ENCODE data around the gene KCNF1.

The KCNF1 gene

GRCh38 chr2:10913501-10914271 lies 2.0 kb downstream of the KCNF1 start:
- no peak overlapping the region for H3K27ac ChIP-seq (ENCODE audit: low read length)
- no peaks in the 10 kb centered on the region; the same call in 1 of the 2 replicates for H3K36me3 ChIP-seq (ENCODE audit: control insufficient read depth, insufficient read depth, low read length)
- peaks cover 15% of the 10 kb centered on the region for H3K27me3 ChIP-seq (ENCODE audit: control insufficient read depth, insufficient read depth, low read length)
- no CpG with 5 or more reads among the region's 38 CpGs for WGBS (ENCODE audit: insufficient coverage, insufficient read length)
- no peak overlapping the region for H3K4me3 ChIP-seq (ENCODE audit: low read length)
- no peaks in the 10 kb centered on the region for H3K9me3 ChIP-seq (ENCODE audit: control insufficient read depth, insufficient read depth, low read length)
- DNase-seq (ENCODE audit: low read depth, low spot score), result no peak
- peaks cover 10% of the 10 kb centered on the region; the same call in 1 of the 2 replicates for H3K4me1 ChIP-seq (ENCODE audit: control insufficient read depth, insufficient read depth, low read length)

GRCh38 chr2:10914272-10914693 lies 2.5 kb downstream of the KCNF1 start:
- DNase-seq (ENCODE audit: low read depth, low spot score), result no peak
- no peaks in the 10 kb centered on the region for H3K9me3 ChIP-seq (ENCODE audit: control insufficient read depth, insufficient read depth, low read length)
- no peak overlapping the region for H3K27ac ChIP-seq (ENCODE audit: low read length)
- no peaks in the 10 kb centered on the region; the same call in 1 of the 2 replicates for H3K36me3 ChIP-seq (ENCODE audit: control insufficient read depth, insufficient read depth, low read length)
- H3K4me1 ChIP-seq (ENCODE audit: control insufficient read depth, insufficient read depth, low read length), result peaks cover 10% of the 10 kb centered on the region; the same call in 1 of the 2 replicates
- peaks cover 15% of the 10 kb centered on the region for H3K27me3 ChIP-seq (ENCODE audit: control insufficient read depth, insufficient read depth, low read length)
- WGBS (ENCODE audit: insufficient coverage, insufficient read length), result no CpG with 5 or more reads among the region's 7 CpGs
- H3K4me3 ChIP-seq (ENCODE audit: low read length), result no peak overlapping the region

GRCh38 chr2:10915236-10915635 lies 3.5 kb downstream of the KCNF1 start:
- DNase-seq (ENCODE audit: low read depth, low spot score), result no peak
- H3K4me1 ChIP-seq (ENCODE audit: control insufficient read depth, insufficient read depth, low read length), result peaks cover 16% of the 10 kb centered on the region
- H3K36me3 ChIP-seq (ENCODE audit: control insufficient read depth, insufficient read depth, low read length), result no peaks in the 10 kb centered on the region; the same call in 1 of the 2 replicates
- H3K9me3 ChIP-seq (ENCODE audit: control insufficient read depth, insufficient read depth, low read length), result no peaks in the 10 kb centered on the region
- H3K27me3 ChIP-seq (ENCODE audit: control insufficient read depth, insufficient read depth, low read length), result peaks cover 15% of the 10 kb centered on the region
- no CpG with 5 or more reads among the region's 7 CpGs for WGBS (ENCODE audit: insufficient coverage, insufficient read length)
- no peak overlapping the region for H3K27ac ChIP-seq (ENCODE audit: low read length)
- H3K4me3 ChIP-seq (ENCODE audit: low read length), result no peak overlapping the region

GRCh38 chr2:10915731-10916276 lies 4.1 kb downstream of the KCNF1 start:
- Histone ChIP-seq H3K9me3 (ENCODE audit: control insufficient read depth, insufficient read depth, low read length) (no peaks in the 10 kb centered on the region), H3K27ac (ENCODE audit: low read length) (no peak overlapping the region), H3K4me1 (ENCODE audit: control insufficient read depth, insufficient read depth, low read length) (peaks cover 18% of the 10 kb centered on the region), H3K4me3 (ENCODE audit: low read length) (no peak overlapping the region), H3K36me3 (ENCODE audit: control insufficient read depth, insufficient read depth, low read length) (no peaks in the 10 kb centered on the region; the same call in 1 of the 2 replicates), H3K27me3 (ENCODE audit: control insufficient read depth, insufficient read depth, low read length) (peaks cover 15% of the 10 kb centered on the region)
- WGBS (ENCODE audit: insufficient coverage, insufficient read length), result no CpG with 5 or more reads among the region's 10 CpGs
- DNase-seq (ENCODE audit: low read depth, low spot score), result no peak

- Histone ChIP-seq H3K27ac (ENCODE audit: low read length) (no peak overlapping the region), H3K4me1 (ENCODE audit: control insufficient read depth, insufficient read depth, low read length) (peaks cover 15% of the 10 kb centered on the region), H3K4me3 (ENCODE audit: low read length) (no peak overlapping the region), H3K9me3 (ENCODE audit: control insufficient read depth, insufficient read depth, low read length) (no peaks in the 10 kb centered on the region), H3K36me3 (ENCODE audit: control insufficient read depth, insufficient read depth, low read length) (no peaks in the 10 kb centered on the region; the same call in 1 of the 2 replicates), H3K27me3 (ENCODE audit: control insufficient read depth, insufficient read depth, low read length) (peaks cover 10% of the 10 kb centered on the region)
- DNase-seq (ENCODE audit: low read depth, low spot score), result no peak
- WGBS (ENCODE audit: insufficient coverage, insufficient read length), result no CpG with 5 or more reads among the region's 6 CpGs
Observed at GRCh38 chr2:10916953-10917352, 5.2 kb downstream of the KCNF1 start.

- Histone ChIP-seq H3K27me3 (ENCODE audit: control insufficient read depth, insufficient read depth, low read length) (peaks cover 3% of the 10 kb centered on the region; the same call in 1 of the 2 replicates), H3K4me3 (ENCODE audit: low read length) (no peak overlapping the region), H3K9me3 (ENCODE audit: control insufficient read depth, insufficient read depth, low read length) (no peaks in the 10 kb centered on the region), H3K27ac (ENCODE audit: low read length) (no peak overlapping the region), H3K36me3 (ENCODE audit: control insufficient read depth, insufficient read depth, low read length) (no peaks in the 10 kb centered on the region; the same call in 1 of the 2 replicates), H3K4me1 (ENCODE audit: control insufficient read depth, insufficient read depth, low read length) (peaks cover 17% of the 10 kb centered on the region)
- DNase-seq (ENCODE audit: low read depth, low spot score), result no peak
- no CpG with 5 or more reads among the region's 4 CpGs for WGBS (ENCODE audit: insufficient coverage, insufficient read length)
Observed at GRCh38 chr2:10917927-10918326, 6.2 kb downstream of the KCNF1 start.

- DNase-seq (ENCODE audit: low read depth, low spot score), result no peak
- Histone ChIP-seq H3K27me3 (ENCODE audit: control insufficient read depth, insufficient read depth, low read length) (no peaks in the 10 kb centered on the region), H3K4me1 (ENCODE audit: control insufficient read depth, insufficient read depth, low read length) (peaks cover 17% of the 10 kb centered on the region), H3K36me3 (ENCODE audit: control insufficient read depth, insufficient read depth, low read length) (no peaks in the 10 kb centered on the region; the same call in 1 of the 2 replicates), H3K27ac (ENCODE audit: low read length) (no peak overlapping the region), H3K9me3 (ENCODE audit: control insufficient read depth, insufficient read depth, low read length) (no peaks in the 10 kb centered on the region), H3K4me3 (ENCODE audit: low read length) (no peak overlapping the region)
- no CpG with 5 or more reads among the region's 20 CpGs for WGBS (ENCODE audit: insufficient coverage, insufficient read length)
Observed at GRCh38 chr2:10918661-10919409, 7.1 kb downstream of the KCNF1 start.

GRCh38 chr2:10919410-10919770 lies 7.7 kb downstream of the KCNF1 start:
- DNase-seq (ENCODE audit: low read depth, low spot score), result no peak
- Histone ChIP-seq H3K27me3 (ENCODE audit: control insufficient read depth, insufficient read depth, low read length) (no peaks in the 10 kb centered on the region), H3K9me3 (ENCODE audit: control insufficient read depth, insufficient read depth, low read length) (no peaks in the 10 kb centered on the region), H3K4me1 (ENCODE audit: control insufficient read depth, insufficient read depth, low read length) (peaks cover 17% of the 10 kb centered on the region), H3K4me3 (ENCODE audit: low read length) (no peak overlapping the region), H3K36me3 (ENCODE audit: control insufficient read depth, insufficient read depth, low read length) (no peaks in the 10 kb centered on the region; the same call in 1 of the 2 replicates), H3K27ac (ENCODE audit: low read length) (no peak overlapping the region)
- no CpG with 5 or more reads among the region's 9 CpGs for WGBS (ENCODE audit: insufficient coverage, insufficient read length)

- peaks cover 17% of the 10 kb centered on the region for H3K4me1 ChIP-seq (ENCODE audit: control insufficient read depth, insufficient read depth, low read length)
Observed at GRCh38 chr2:10919771-10920621, 8.3 kb downstream of the KCNF1 start.

More at GRCh38 chr2:10919771-10920621, 8.3 kb downstream of the KCNF1 start:
- Histone ChIP-seq H3K27me3 (ENCODE audit: control insufficient read depth, insufficient read depth, low read length) (no peaks in the 10 kb centered on the region), H3K4me3 (ENCODE audit: low read length) (no peak overlapping the region), H3K27ac (ENCODE audit: low read length) (no peak overlapping the region), H3K36me3 (ENCODE audit: control insufficient read depth, insufficient read depth, low read length) (no peaks in the 10 kb centered on the region; the same call in 1 of the 2 replicates), H3K9me3 (ENCODE audit: control insufficient read depth, insufficient read depth, low read length) (no peaks in the 10 kb centered on the region)
- no CpG with 5 or more reads among the region's 20 CpGs for WGBS (ENCODE audit: insufficient coverage, insufficient read length)
- DNase-seq (ENCODE audit: low read depth, low spot score), result no peak
